Heart left ventricle (tissue), 16 donors: Measurements from ENCODE around the gene STOX1. TPM values are rescaled to one million over a fixed set of nuclear protein-coding genes. Genes with fewer than 3 reads are reported as not detected.
"Not testable (repeated sequence)": the region's sequence is repeated elsewhere in the genome, so short reads cannot be mapped to it uniquely, and the experiment has no call there.

Experiments
- ATAC-seq, 4 donors: fragments of 200-7000 bp; cut with Tn5 transposase; one replicate each; pipeline ENCODE4 v1.9.1; 2020 to 2022; ENCODE audit warnings: moderate library complexity in 4 of 4, mild to moderate bottlenecking in 3 of 4, moderate number of reproducible peaks in 1 of 4
- DNase-seq, 5 donors: peaks; one replicate each; pipeline ENCODE4 v3.0.0-alpha.2; 2020
- H3K27ac ChIP-seq, 12 donors: fragments of 200-600 bp; sonication (generic) in 4 of 12; one replicate each; pipeline versions ENCODE4 v1.5.0 to v1.8.0; 2016 to 2022; ENCODE audit warnings: mild to moderate bottlenecking in 2 of 12
- H3K27me3 ChIP-seq, 9 donors: fragments of 200-600 bp; sonication (generic) in 2 of 9; one replicate each; pipeline versions ENCODE4 v1.5.1 to v1.8.0; 2016 to 2022; ENCODE audit warnings: mild to moderate bottlenecking in 3 of 9
- H3K36me3 ChIP-seq, 9 donors: fragments of 200-600 bp; sonication (generic) in 2 of 9; one replicate each; pipeline versions ENCODE4 v1.5.0 to v1.8.0; 2018 to 2022; ENCODE audit warnings: mild to moderate bottlenecking in 2 of 9
- H3K4me1 ChIP-seq, 12 donors: fragments of 200-600 bp; sonication (generic) in 4 of 12; one replicate each; pipeline versions ENCODE4 v1.5.0 to v1.8.0; 2016 to 2022; ENCODE audit warnings: mild to moderate bottlenecking in 3 of 12
- H3K4me3 ChIP-seq, 12 donors: fragments of 200-600 bp; sonication (generic) in 4 of 12; one replicate each; pipeline versions ENCODE4 v1.5.0 to v1.8.0; 2017 to 2022; ENCODE audit warnings: mild to moderate bottlenecking in 9 of 12, moderate library complexity in 4 of 12
- H3K9me3 ChIP-seq, 12 donors: fragments of 200-600 bp; sonication (generic) in 4 of 12; one replicate each; pipeline versions ENCODE4 v1.5.0 to v1.8.0; 2016 to 2022; ENCODE audit warnings: mild to moderate bottlenecking in 1 of 12
- POLR2A ChIP-seq, 2 donors: fragments of 450-650 bp; IDR thresholded peaks; one replicate each; pipeline ENCODE4 v1.6.1; 2017; ENCODE audit warnings: antibody characterized with exemption in 2 of 2, mild to moderate bottlenecking in 2 of 2, moderate library complexity in 2 of 2
- WGBS, 4 donors: extraction: QIAGEN DNeasy Blood & Tissue Kit in 2 of 4; methylation state at CpG; one replicate each; pipeline versions ENCODE4 v1.1.5 to v1.1.7; 2013 to 2018; 5-methylcytosine and 5-hydroxymethylcytosine counted together
- intact Hi-C, 10 donors: fragments of 100-400 bp; cut with DNase I; formaldehyde crosslinking; loops; one replicate each; pipeline versions ENCODE4 v1.11.1 to v1.14.2; 2022
- polyA plus RNA-seq, 2 donors: library from polyadenylated mRNA; stranded (reverse); fragments of 200-250 nt; gene quantifications; one replicate each; pipeline ENCODE4 v1.2.3, GENCODE V29; 2013
- total RNA-seq, 9 donors: library from RNA; depleted of rRNA in 2 of 9; stranded (reverse); fragments of >200 nt in 2 of 9; fragmentation: NEBNext Ultra II Directional in 3 of 9; extraction: Animal tissue kit (Norgen Biotek cat#: 25700) in 3 of 9; gene quantifications; one replicate each; pipeline versions ENCODE4 v1.1.0 to v1.2.4, GENCODE V29; 2016 to 2023
- TF ChIP-seq, protein P1 (sequence below), 12 donors: fragments of 200-600 bp; sonication (generic) in 4 of 12; IDR thresholded peaks; one replicate each; pipeline versions ENCODE4 v1.5.0 to v1.8.0; 2018 to 2022; ENCODE audit warnings: antibody characterized with exemption in 12 of 12, mild to moderate bottlenecking in 5 of 12
- donor health status: ischemic (EF 13 %, LVEDD 7.1; RV severe dilation, severe dysfunction).
- donor health status: healthy with polysubstance abuse.
- donor health status: DM: no; HTN: yes; CAD: no.
- donor health status: DM: no; HTN: no; CAD: no.
- donor health status: ischemic (EF 25% LVEDD 6.9; RV normal size, moderate dysfunction).
- donor health status: ischemic (EF 25% LVEDD 5.7; RV mildly dilated, moderate dysfunction).
- donor health status: healthy.
- donor health status: DM: yes; HTN: yes; CAD: no.
- donor health status: ischemic (EF 35%, LVEDD 5.7; RV mildly dilated, moderate dysfunction).
- donor health status: nonischemic (EF 11% LVEDD 7.7; RV severe dilation, severe dysfunction).
- donor health status: DM: yes; HTN: yes; CAD: no.
- donor health status: PGD.
- donor health status: ischemic (EF 29% LVEDD 5.4; RV normal size, mild dysfunction).
- donor health status: nonischemic (EF 23%, LVEDD 6.1; RV moderate dilation, normal function).

The STOX1 gene
- total and polyA plus RNA-seq, 11 donors = 0.09 to 1.2 (median 0.27) TPM; not detected in 1

DNA sequence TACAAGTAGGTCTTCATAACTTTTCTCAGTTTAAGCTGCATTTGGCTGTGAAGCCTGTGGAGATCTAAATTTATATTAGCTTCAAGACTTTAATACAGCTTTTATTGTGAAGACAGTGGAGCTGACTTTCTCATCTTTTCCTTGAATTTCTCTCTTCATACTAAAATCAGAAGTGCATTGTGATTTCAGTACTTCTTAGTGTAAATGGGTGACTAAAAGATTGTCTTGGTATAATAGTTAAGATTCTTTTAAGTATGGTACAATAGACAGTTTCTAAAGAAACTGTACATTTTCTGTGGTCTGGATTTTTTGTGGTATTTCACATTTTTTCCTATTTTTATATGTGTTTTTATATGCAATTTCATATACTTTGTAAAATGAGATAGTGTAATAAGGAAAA lies 107.7 kb downstream of the STOX1 start:
- H3K36me3 ChIP-seq = peaks cover 0 to 97% (median 86%) of the 10 kb centered on the region in 9 donors
- intact Hi-C loops = no loop called here
- no peak overlapping the region for H3K4me3 ChIP-seq
- peaks cover 0 to 6% (median 0%) of the 10 kb centered on the region in 12 donors for H3K4me1 ChIP-seq
- no peak overlapping the region for H3K27ac ChIP-seq
- ATAC-seq (no peak), DNase-seq (no peak)
- H3K9me3 ChIP-seq = no peaks in the 10 kb centered on the region
- TF ChIP-seq, protein P1, sequence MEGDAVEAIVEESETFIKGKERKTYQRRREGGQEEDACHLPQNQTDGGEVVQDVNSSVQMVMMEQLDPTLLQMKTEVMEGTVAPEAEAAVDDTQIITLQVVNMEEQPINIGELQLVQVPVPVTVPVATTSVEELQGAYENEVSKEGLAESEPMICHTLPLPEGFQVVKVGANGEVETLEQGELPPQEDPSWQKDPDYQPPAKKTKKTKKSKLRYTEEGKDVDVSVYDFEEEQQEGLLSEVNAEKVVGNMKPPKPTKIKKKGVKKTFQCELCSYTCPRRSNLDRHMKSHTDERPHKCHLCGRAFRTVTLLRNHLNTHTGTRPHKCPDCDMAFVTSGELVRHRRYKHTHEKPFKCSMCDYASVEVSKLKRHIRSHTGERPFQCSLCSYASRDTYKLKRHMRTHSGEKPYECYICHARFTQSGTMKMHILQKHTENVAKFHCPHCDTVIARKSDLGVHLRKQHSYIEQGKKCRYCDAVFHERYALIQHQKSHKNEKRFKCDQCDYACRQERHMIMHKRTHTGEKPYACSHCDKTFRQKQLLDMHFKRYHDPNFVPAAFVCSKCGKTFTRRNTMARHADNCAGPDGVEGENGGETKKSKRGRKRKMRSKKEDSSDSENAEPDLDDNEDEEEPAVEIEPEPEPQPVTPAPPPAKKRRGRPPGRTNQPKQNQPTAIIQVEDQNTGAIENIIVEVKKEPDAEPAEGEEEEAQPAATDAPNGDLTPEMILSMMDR (IDR thresholded peaks at IDR 0.05) = no peak
- TF ChIP-seq POLR2A (IDR thresholded peaks at IDR 0.05) = no peak
- H3K27me3 ChIP-seq = no peaks in the 10 kb centered on the region

GRCh38 chr10:68938117-68938516 lies 110.8 kb downstream of the STOX1 start:
- TF ChIP-seq, protein P1 (IDR thresholded peaks at IDR 0.05) = no peak
- no peak for TF ChIP-seq POLR2A (IDR thresholded peaks at IDR 0.05)
- ATAC-seq = no peak
- H3K27ac ChIP-seq = no peak overlapping the region
- no peaks in the 10 kb centered on the region for H3K27me3 ChIP-seq
- no peak for DNase-seq
- WGBS, 4 donors = 59 to 76% (median 66%) methylated on average over 2 of the region's 2 CpGs
- peaks cover 0 to 100% (median 92%) of the 10 kb centered on the region in 9 donors for H3K36me3 ChIP-seq
- H3K4me3 ChIP-seq = no peak overlapping the region
- no peaks in the 10 kb centered on the region for H3K4me1 ChIP-seq
- no peaks in the 10 kb centered on the region for H3K9me3 ChIP-seq
- intact Hi-C loops = no loop called here

- ATAC-seq (no peak), DNase-seq (no peak)
- Histone ChIP-seq H3K9me3 (no peaks in the 10 kb centered on the region), H3K27me3 (no peaks in the 10 kb centered on the region), H3K4me3 (no peak overlapping the region), H3K27ac (no peak overlapping the region), H3K4me1 (no peaks in the 10 kb centered on the region), H3K36me3 (peaks cover 0 to 100% (median 92%) of the 10 kb centered on the region in 9 donors)
- intact Hi-C loops = no loop called here
- no peak for TF ChIP-seq POLR2A (IDR thresholded peaks at IDR 0.05)
- TF ChIP-seq, protein P1 (IDR thresholded peaks at IDR 0.05) = no peak
- WGBS, 4 donors = 93 to 97% (median 96%) methylated on average over 2 of the region's 2 CpGs
These were observed 111.6 kb downstream of the STOX1 start for GRCh38 chr10:68938884-68939283.

GRCh38 chr10:68940917-68941316 lies 113.6 kb downstream of the STOX1 start:
- H3K4me1 ChIP-seq, H3K9me3 ChIP-seq, H3K27ac ChIP-seq, intact Hi-C loops, H3K4me3 ChIP-seq, ATAC-seq, H3K27me3 ChIP-seq, DNase-seq: not testable (repeated sequence)
- H3K36me3 ChIP-seq = peaks cover 0 to 100% (median 95%) of the 10 kb centered on the region in 9 donors

Other genes with a start within 250 kb of the STOX1 start
- 10 to 100 TPM; 21.7 to 37.9 (median 28.3) TPM for gene CCAR1, start 106.3 kb upstream of the STOX1 start, total RNA-seq
- 10 to 100 TPM; 24.7 to 35.3 TPM for gene CCAR1, start 106.3 kb upstream of the STOX1 start, polyA plus RNA-seq
- gene DDX50, start 73.8 kb downstream of the STOX1 start, total RNA-seq = 10 to 100 TPM; 14.0 to 26.9 (median 20.2) TPM
- 10 to 100 TPM in 1 of 2 donors, 1 to 10 TPM in 1; 7.4 to 20.0 TPM for gene DDX50, start 73.8 kb downstream of the STOX1 start, polyA plus RNA-seq
- 10 to 100 TPM; 18.5 to 37.9 (median 26.2) TPM for gene DDX21, start 128.6 kb downstream of the STOX1 start, total RNA-seq
- gene DDX21, start 128.6 kb downstream of the STOX1 start, polyA plus RNA-seq = 10 to 100 TPM in 1 of 2 donors, 1 to 10 TPM in 1; 8.0 to 40.2 TPM
- gene KIFBP, start 161.3 kb downstream of the STOX1 start, total RNA-seq = 10 to 100 TPM; 43.1 to 70.6 (median 58.8) TPM
- 10 to 100 TPM; 21.4 to 56.0 TPM for gene KIFBP, start 161.3 kb downstream of the STOX1 start, polyA plus RNA-seq